HG03135 (cell line): Measurements from ENCODE around the gene HDDC2.

Source experiments
- ATAC-seq: cut with Tn5 transposase; IDR thresholded peaks from one replicate; pipeline ENCODE4 v1.9.1; 2021; ENCODE audit warnings: mild to moderate bottlenecking, moderate library complexity; ENCODE audit not compliant: unreplicated experiment

The HDDC2 gene

GRCh38 chr6:125245109-125245508 is 56.7 kb downstream of the HDDC2 start:
- no peak for ATAC-seq

GRCh38 chr6:125237764-125238163 is 64.0 kb downstream of the HDDC2 start:
- ATAC-seq: no peak

- no peak for ATAC-seq
These were observed 65.0 kb downstream of the HDDC2 start for GRCh38 chr6:125236536-125237327.

- no peak for ATAC-seq
These were observed 68.6 kb downstream of the HDDC2 start for GRCh38 chr6:125233202-125233601.

GRCh38 chr6:125232466-125232865 is 69.3 kb downstream of the HDDC2 start:
- no peak for ATAC-seq

- no peak for ATAC-seq
These were observed 70.0 kb downstream of the HDDC2 start for GRCh38 chr6:125231574-125232343.

GRCh38 chr6:125231133-125231532 is 70.6 kb downstream of the HDDC2 start:
- ATAC-seq: no peak

GRCh38 chr6:125230674-125231073 is 71.1 kb downstream of the HDDC2 start:
- no peak for ATAC-seq

GRCh38 chr6:125228981-125229479 is 72.7 kb downstream of the HDDC2 start:
- ATAC-seq: no peak

- no peak for ATAC-seq
These were observed 74.5 kb downstream of the HDDC2 start for GRCh38 chr6:125227244-125227643.
